ENCODE results near the gene C2orf72. TPM values are rescaled to one million over a fixed set of nuclear protein-coding genes. Genes with fewer than 3 reads are reported as not detected.

C2orf72 gene
- total RNA-seq, 1 donor from 2014 or later: not detected

DNA sequence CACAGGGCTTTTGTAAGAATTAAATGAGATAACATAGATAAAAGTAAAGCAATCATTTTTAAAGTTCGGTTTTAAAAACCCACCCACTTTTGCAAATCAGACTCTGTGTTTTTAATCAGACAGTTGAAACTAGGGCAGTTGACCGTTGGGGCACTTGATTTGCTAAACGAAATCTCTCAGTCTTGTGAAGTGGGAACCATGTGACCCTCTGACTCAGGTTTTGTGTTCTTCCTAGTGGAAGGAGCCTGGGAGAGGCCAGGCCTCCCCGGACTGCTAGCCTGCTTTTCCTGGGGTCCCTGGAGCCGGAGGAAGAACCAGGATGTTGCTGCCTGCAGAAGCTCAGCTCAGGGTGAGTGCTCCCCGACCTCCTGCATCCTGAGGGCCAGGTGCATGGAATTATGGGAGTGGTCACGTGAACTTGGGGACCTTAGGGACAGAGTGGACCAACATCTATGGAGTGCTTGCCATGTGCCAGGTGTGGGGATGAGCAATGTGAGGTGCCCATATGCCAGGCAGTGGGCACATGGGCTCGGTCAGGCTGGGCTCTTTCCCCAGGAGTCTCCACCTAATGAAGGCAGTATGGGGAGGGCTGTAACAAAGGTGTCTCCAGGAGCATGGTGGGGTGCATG is 3.9 kb downstream of the C2orf72 start:
- DNase-seq (ENCODE audit: low read depth, low spot score): no peak

DNA sequence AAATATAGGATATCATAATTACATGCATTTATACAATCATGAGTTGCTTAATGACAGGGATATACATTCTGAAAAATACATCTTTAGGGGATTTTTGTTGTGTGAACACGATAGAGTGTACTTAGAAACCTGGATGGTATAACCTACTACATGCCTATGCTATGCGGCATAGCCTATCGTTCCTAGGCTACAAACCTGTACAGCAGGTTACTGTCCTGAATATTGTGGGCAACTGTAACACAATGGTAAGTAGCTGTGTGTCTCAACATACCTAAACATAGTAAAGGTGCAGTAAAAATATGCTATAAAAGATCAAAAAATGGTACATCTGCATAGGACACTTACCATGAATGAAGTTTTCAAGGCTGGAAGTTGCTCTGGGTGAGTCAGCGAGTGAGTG is 6.5 kb downstream of the C2orf72 start:
- DNase-seq (ENCODE audit: low read depth, low spot score): no peak

DNA sequence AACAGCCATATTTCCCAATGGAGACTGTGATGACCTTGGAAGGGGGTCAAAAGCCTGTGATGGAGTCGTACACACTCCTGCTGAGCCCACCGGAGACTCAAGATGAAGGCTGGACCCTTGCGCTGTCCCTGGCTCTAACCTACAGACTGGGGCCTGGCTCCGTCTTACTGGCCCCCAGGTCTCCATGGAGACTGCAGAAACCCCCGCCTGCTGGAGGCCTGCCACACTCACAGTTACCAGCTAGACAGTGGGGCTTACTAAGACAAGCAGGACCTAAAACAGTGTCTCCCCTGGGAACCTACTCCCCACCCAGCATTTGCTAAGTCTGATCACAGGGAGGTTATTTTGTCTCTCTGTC is 9.6 kb downstream of the C2orf72 start:
- DNase-seq (ENCODE audit: low read depth, low spot score): no peak

DNA sequence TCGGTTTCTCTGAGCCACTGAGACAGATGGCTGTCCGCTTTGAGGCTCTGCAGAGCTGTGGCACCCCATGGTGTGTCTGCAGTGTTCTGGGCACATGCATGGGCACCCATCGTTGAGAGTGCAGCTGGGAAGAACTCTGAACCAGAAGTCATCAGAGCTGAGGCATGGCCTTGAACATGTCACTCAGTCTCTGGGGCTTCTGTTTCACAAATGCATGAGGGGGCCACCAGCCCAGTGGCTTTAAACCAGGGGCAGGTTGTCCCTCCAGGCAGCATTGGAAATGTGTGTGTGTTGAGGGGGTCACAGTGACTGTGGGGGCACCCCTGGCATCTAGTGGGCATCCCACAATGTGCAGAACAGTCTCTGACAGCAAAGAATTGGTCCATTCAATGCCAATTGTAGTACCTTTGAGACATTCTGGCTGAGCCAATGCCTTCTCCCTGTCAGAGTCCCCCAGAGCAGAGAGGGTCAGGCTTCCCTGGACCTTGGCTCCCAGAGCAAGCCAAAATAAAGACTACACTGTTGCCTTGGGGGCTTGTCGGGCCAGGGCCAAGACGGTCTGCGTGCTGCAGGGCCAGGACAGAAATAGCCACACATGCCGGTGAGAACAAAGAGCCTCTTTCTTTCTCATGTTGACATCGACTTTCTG is 10.1 kb downstream of the C2orf72 start:
- DNase-seq (ENCODE audit: low read depth, low spot score): no peak

DNA sequence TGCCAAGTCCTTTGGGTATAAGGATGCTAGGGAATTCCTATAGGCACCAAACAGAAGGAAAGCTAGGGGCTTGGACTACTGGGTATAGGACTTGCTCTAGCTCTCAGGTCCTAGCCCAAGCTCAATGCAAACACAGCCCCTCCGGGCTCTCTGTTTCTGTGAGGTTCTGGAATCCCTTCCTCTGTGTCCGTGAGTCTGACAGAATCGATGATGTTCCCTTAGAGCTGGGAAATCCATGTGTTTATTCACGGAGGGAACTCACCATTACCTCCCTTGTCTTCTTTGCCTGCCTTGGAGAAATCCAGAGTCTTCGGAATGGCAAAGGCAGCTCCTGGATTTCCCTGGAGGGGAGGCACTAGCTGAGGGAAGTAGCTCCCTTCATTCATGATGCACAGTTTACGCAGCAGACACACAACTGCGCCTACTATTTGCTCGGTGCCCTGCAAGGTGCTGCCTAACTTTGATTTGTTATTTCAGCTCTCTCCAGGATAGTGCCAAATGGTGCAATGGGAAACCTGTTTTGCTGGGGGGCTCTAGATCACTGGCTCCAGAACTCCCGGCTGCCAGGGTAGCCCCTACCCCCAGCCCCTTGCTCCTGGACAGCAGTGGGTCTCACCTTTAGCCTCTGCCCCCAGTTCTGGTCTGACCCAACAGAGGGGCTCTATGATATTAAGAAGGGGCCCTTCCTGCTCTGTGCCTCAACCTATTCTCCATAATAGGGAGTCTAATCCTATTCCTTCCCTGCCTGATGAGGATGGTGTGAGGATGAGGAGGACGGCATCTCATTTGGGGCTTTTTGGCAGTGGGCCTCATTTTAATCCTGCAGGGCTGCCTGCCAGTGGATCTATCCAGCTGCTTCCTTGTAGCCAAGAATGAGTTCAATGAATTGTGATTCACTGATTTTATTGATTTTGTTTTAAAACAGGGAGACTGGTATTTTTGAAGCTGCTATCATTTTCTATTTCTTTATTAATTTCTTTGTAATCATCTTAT is 10.9 kb downstream of the C2orf72 start:
- DNase-seq (ENCODE audit: low read depth, low spot score): no peak

DNA sequence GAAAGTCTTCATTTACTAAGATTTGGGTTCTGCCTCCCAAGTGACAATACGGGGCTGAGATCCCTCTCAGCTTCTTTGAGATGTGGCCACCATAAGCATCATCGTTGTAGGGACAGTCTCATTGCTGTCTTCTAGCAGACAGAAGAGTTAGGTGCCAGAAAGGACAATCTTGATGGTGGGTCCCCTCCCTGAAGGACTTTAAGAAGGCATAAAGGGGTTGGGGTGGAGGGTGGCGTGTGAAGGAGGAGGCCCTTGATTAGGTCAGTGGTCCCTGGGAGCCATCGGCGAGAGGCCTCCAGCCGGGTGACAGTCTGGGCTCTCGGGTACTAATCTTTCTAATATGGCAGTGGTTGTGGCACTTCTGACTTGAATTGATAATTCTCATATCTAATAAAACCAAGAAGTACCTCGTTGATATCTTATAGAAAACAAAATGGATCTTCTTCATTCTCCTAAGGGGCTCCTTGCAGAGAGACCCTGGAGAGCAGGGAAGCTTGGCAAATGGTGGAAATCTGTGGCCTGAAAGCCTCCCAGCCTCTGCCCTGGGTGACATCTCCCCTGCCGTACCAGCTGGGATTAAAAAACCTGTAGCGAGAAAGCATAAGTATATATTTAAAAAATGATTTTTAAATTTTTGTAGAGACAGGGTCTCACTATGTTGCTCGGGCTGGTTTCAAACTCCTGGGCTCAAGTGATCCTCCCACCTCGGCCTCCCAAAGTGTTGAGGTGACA is 12.1 kb downstream of the C2orf72 start:
- no peak for DNase-seq (ENCODE audit: low read depth, low spot score)

DNA sequence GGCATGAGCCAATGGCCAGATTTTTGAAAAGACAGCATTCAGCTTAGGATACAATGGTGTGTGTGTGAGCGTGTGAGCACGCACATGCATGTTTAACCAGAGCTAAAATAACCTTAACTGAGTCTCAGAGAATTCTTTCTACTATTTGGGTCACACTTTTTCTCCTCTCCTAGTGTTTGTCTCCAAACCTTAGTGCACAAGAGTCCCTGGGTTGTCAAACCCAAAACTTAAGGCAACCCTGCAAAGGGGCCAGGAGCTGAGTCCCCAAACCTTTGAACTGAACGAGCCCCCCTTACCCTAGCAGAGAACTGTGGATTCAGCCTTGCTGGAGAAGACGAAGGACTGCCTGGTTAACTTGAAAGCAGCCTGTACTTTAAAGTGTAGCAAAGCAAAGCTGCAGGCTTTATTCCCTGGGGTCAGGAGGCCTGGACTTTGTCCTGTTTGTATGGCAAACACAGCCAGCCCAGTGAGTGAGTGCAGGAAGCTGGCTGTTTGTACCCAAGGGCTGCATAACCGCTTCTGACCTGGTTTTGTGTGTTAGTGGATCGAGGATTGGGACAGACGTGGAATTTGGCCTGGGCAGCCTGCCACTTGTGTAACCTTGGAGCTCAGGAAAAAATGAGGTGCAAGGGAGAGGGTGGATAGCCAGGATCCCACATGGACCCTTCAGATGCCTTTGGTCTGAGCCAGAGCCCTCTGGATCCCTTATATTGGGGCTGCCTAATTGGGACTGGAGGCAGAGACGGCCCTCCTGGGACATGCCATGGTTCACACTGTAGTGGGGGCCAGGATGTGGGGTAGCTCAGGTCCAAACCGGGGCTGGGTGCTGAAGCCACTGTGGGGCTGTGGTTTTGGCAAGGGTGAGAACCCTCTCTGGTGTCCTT is 12.9 kb downstream of the C2orf72 start:
- no peak for DNase-seq (ENCODE audit: low read depth, low spot score)

DNA sequence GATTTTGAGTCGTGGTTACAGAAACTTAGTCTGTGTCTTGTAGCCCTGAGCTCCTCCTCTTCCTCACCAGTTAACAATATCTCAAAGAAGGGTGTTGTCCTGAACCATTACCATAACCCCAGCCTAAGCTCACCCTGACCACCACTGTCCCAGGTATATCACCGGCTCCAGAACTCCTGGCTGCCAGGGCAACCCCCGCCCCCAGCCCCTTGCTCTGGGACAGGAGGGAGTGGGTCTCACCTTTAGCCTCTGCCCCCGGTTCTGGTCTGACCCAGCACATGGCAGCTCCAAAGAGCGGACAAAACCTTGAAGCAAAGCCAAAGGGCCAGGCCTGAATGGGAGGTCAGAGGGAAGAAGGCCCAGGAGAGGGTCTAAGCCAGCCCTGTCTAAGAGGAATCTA is 13.8 kb downstream of the C2orf72 start:
- DNase-seq (ENCODE audit: low read depth, low spot score): no peak

DNA sequence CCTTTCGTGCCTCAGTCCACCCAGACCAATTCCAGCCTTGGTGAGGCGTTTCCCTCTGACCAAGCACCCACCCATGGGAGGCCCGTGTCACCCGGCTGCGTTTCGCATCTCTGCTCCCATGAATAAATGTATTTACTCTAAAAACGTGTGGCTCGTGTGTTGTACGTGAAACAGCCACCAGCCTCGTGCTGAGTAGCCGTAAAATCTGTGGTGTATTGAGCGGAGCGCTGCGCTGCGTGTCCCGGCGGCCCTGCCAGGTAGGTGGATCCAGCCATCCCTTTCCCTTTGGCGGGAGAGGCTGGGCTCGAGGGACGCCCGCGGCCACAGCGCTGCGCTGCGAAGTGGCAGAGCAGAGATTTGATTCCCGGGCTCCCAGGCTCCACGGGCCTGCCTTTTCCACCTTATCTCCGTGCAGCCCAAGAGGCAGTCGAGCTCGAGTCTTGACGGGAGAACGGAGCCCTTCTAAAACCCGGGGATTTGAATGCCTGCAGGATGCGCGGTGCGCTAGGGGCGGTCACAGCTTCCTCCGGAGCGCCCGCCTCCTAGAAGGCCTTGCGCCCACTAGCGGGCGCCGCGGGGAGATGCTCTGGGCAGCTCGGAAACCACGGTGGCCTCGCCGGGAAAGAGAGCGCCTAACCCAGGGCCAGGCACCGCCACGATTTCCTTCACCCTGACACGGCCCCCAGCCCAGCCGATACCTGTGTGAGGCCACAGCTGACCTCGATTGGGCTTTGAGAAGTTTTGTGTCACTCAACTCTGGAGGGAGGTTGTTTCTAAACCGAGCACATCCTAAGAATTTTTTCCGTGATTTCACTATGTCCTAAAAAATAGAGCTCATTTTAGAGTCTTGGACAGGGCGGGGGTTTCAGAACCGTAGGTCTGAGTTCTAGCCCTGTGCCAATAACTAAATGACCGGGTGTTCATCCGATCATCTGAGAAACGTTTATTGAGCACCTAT is 15.4 kb downstream of the C2orf72 start:
- peak; percentile 41 for DNase-seq (ENCODE audit: low read depth, low spot score)

DNA sequence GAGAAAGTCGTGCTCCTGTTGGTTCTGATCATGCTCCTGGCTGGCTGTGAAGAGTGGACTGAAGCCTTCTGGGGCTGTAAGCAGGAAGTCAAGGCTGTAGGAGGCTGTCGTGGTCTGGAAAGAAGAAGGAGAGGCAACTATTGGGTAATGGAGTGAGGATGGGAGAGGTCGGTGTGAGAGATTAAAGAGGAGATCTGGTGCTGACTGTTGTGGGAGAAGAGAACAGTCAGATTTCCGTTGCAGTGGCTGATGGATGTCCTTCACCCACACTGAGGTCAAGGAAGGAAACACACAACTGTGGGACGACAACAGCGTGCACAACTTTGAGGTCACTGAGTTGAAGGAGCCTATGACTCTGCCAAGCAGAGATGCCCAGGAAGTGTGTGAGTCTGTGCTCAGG is 16.5 kb downstream of the C2orf72 start:
- DNase-seq (ENCODE audit: low read depth, low spot score): no peak

DNA sequence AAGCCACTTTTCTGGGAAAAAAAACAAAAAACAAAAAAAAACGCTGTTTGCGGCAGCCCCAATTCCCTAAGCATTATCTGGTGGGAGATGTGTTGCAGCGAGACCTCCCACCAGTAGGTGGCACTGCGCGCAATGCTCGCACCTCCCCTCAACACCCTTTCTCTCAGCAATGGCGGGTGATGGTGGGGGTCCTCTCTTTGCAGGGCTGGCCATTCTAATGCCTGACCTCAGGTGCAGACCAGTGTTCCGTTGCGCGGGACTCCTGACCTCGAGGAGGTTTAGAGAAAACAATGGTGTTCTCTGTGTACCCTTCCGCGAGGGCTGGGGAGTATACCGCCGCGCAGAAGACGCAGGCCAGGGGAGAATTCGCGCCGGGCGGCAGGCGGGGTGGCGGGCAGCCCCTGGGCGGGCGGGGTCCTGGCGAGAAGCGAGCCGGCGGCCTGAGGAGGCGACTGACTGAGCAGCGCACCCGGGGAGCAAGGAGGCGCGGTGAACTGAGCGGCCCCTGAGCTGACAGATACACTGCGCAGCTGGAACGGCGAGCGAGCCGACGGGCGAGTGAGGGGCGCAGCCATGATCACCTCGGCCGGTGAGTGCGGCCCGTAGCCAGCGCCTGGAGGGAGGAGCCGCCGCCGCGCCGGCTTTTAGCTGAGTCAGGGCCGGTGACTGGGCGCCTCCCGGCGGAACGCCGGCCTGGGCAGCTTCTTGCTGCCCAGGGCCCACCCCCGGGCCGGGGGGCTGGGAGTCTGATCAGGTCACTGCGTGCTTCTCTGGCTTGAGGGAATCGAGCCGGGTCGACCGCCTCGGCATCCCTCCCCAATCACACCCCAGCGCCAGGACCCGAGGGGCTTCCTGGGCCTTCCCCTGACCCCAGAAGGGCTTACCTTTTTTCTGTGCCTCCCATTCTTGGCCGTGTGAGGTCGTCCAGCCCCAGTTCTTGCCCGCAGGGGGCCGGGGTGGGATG is 19.4 kb downstream of the C2orf72 start, which contains the start of gene PSMD1:
TSS of gene PSMD1 (plus strand) at position 415 of the 964 bp plus-strand sequence. CDS start at position 574, 159 bp downstream.
- DNase-seq (ENCODE audit: low read depth, low spot score): peak; percentile 81

DNA sequence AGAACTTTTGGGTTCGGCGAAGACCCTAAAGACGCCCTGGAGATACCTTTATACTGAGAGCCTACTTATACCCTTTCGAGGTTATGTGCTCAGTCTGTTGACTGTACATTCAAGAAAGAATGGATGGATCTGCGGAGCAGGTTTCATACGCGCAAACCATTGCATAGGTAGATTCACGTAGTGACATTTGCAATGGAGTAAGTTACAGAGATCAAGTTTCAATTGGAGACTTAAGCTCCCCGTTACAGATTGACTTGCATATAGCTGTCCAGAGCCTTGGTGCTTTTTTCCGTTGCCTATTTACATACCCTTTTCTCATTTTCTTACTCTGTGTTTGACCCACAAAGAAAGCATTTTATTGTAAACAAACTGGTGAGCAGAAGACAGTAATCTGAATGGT is 20.3 kb downstream of the C2orf72 start:
- no peak for DNase-seq (ENCODE audit: low read depth, low spot score)

DNA sequence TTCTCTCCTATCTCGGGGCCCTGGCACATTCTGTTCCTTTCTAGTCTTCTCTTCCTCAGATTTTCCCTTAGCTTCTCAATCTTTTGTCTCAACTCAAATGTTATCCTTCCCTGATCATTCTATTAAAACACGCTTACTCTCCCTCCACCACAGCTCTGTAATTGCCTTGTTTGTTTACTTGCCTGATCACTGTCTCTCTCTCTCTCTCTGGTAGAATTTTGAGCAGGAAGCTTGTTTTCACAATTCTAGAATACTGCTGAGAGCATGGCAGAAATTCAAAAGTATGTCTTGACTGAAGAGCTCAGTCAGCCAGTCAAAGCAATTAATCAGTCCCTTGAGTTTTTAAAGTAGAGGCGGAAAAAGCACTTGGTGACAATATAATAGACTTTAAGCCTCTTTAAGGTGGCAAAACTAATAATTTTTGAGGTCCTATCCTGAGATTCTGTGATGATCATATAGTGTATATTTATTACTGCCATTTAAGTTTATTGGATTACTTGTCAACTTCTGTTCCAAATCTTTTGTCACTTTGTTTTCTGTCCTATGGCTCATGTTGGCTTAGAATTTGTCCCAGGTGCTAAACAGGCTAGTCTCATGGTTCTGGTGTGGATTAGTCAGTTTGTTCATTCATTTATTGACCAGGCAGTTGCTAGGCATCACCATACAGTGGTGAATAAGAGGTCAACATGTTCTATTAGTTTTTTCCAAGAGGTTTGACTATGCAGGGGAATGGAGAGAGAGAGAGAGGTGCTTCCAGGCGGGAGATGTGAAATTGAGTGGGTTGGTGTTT is 21.6 kb downstream of the C2orf72 start:
- no peak for DNase-seq (ENCODE audit: low read depth, low spot score)

DNA sequence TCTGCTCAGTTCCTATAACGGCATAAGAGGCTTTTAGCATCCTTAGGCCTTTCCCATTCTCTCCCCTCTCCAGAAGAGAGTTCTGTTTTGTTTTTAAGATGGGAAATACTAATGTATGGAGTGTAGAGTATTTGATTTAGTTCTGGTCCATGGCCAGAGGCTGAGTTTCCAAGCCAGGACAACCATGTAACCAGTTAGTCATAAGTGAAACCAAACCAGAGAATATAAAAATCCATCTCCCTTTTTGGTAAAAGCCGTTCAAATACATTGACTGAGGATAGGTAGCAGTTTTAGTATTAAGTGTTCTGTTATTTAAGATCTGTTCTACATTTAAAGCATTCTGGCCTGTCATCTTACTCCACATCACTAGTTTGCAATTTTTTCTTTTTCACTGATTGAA is 22.4 kb downstream of the C2orf72 start:
- DNase-seq (ENCODE audit: low read depth, low spot score): no peak

DNA sequence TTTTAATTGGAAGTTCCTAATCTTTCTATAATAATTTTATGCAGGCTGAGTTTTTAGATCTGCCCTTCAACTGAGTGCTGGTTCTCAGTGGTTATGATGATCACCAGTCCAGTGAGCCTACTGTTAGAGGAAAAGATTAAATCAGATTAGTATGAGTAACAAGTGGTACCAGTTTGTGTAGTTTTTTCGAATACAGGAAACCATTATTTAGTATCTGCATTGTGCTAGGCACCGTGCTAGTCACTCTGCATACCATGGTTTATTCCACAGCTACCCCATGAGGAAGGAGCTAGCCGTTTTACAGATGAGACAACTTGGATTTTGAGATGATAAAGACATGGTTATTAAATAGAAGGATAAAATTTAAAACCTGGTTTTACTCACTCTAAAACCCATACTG is 25.5 kb downstream of the C2orf72 start:
- no peak for DNase-seq (ENCODE audit: low read depth, low spot score)

DNA sequence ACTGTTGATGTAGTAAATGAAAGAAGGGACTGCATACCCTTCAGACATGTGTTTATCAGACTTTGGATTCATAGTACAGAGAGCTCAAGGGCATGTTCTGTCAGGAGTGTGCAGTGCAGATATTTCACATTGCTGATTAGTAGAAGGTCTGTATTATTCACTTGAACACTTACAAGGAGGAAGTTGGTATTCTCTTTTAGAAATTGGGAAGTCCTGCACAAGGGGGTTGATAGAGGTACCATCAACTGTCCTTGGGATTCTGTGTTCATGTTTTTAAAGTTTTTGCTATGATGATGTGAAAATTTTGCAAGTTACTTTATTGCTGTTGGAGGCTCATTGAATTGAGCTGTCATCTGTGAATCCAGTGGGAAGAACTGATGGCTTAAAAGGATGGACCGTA is 26.0 kb downstream of the C2orf72 start:
- DNase-seq (ENCODE audit: low read depth, low spot score): no peak

DNA sequence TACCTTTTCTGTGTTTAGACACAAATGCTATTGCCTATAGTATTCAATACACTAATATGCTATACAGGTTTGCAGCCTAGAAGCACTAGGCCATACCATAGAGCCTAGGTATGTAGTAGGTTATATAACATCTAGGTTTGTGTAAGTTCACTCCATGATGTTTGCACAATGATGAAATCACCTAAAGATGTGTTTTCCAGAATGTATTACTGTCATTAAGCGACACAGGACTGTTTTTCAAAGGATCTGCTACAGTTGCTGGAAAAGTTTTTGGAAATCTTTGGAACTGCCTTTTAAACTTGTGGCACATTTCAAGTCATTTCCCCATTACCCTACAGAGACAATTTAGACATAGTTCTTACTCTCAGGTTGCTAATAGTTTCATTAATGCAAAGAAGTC is 28.6 kb downstream of the C2orf72 start:
- no peak for DNase-seq (ENCODE audit: low read depth, low spot score)
